Measurements from ENCODE around the gene ADGRD1. TPM values are rescaled to one million over a fixed set of nuclear protein-coding genes. Genes with fewer than 3 reads are reported as not detected.

ADGRD1 gene
- polyA plus RNA-seq, 1 experiment, result 68.5 TPM

DNA sequence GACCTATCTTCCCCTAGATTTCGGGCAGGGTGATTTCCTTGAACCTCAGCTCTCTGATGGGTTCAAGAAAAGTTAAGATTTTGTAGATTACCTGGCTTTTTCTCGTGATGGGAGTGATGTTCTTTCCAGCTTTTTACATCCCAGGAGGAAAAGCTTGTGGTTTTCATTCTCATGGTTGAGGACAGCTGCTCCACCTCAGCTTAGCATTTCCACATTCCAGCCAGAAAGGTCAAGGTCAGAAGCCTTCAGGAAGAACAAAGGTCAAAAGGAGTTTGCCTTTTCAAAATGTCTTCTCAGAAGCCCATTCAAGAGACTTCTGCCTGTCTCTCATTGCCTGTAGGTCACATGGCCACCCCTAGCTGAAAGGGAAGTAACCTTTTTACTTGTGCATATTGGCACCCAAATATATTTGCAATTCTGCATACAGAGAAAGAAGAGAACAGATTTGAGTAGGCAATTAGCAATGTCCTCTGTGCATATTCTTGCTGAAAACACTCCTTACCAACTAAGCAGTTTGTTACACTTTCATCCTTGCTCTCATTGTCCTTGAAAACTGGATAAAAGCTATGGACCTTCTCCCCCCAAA lies 6.6 kb upstream of the ADGRD1 start:
- Histone ChIP-seq H3K36me3 (ENCODE audit: control insufficient read depth, insufficient read depth, low read length) (no peaks in the 10 kb centered on the region), H3K27me3 (ENCODE audit: control insufficient read depth, insufficient read depth, low read length) (no peaks in the 10 kb centered on the region; the same call in 1 of the 2 replicates), H3K4me3 (ENCODE audit: low read depth, low read length) (no peak overlapping the region)
- ChIA-PET POLR2A (interaction anchor here (0.6 kb wide), 1 partner anchor 166 kb away, joined by 9 read pairs; no protein-coding TSS in a partner anchor), CTCF (no interaction called here)
- DNase-seq (ENCODE audit: low read depth), result no peak
- TF ChIP-seq, protein P1, sequence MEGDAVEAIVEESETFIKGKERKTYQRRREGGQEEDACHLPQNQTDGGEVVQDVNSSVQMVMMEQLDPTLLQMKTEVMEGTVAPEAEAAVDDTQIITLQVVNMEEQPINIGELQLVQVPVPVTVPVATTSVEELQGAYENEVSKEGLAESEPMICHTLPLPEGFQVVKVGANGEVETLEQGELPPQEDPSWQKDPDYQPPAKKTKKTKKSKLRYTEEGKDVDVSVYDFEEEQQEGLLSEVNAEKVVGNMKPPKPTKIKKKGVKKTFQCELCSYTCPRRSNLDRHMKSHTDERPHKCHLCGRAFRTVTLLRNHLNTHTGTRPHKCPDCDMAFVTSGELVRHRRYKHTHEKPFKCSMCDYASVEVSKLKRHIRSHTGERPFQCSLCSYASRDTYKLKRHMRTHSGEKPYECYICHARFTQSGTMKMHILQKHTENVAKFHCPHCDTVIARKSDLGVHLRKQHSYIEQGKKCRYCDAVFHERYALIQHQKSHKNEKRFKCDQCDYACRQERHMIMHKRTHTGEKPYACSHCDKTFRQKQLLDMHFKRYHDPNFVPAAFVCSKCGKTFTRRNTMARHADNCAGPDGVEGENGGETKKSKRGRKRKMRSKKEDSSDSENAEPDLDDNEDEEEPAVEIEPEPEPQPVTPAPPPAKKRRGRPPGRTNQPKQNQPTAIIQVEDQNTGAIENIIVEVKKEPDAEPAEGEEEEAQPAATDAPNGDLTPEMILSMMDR (IDR thresholded peaks at IDR 0.05; ENCODE audit: insufficient read depth, low read depth, low read length), result no peak

DNA sequence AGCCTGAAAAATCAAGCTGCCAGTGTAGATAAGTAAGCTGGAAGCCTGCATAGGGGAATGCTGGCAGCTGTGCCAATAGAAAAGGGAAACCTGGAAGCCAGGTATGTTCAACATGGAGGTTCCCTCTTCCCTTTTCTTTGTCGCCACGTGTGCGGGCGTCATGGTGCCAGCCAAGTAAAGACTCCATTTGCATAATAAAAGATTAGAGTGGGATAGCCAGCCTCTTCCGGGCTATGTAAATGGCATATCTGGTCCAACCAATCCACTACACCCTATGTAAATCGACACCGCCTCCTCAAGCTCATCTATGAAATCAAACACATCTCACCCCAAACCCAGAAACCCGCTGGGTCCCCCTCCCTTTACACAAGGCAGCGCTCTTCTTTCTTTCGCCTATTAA lies 5.6 kb upstream of the ADGRD1 start:
- no peak for DNase-seq (ENCODE audit: low read depth)
- H3K27me3 ChIP-seq (ENCODE audit: control insufficient read depth, insufficient read depth, low read length), result no peaks in the 10 kb centered on the region; the same call in 1 of the 2 replicates
- H3K4me3 ChIP-seq (ENCODE audit: low read depth, low read length), result no peak overlapping the region
- TF ChIP-seq, protein P1 (IDR thresholded peaks at IDR 0.05; ENCODE audit: insufficient read depth, low read depth, low read length), result no peak
- ChIA-PET POLR2A (no interaction called here), CTCF (interaction anchor here (3.4 kb wide), 1 partner anchor 9 kb away, joined by 14 read pairs; no protein-coding TSS in a partner anchor)
- no peaks in the 10 kb centered on the region for H3K36me3 ChIP-seq (ENCODE audit: control insufficient read depth, insufficient read depth, low read length)

DNA sequence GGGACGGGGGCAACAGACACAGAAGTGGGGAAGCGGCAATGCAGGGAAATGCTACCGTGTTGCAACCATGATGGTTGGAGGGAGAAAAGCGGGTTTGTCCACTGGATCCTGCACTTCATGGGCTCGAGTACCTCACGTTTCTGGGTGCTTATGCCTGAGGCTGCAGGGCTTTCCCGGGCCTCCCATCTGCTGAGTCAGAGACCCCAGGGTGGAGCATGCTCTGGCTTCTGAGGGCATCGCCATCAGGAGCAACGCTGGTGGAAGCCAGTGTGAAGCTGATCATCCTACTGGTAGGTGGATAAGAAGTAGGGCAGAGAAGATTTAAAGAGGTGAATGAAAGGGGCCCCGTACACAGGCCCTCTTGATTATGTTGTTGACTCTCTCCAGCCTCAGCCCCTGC lies 5.0 kb upstream of the ADGRD1 start:
- TF ChIP-seq, protein P1 (IDR thresholded peaks at IDR 0.05; ENCODE audit: insufficient read depth, low read depth, low read length), result no peak
- no peak overlapping the region for H3K4me3 ChIP-seq (ENCODE audit: low read depth, low read length)
- H3K36me3 ChIP-seq (ENCODE audit: control insufficient read depth, insufficient read depth, low read length), result no peaks in the 10 kb centered on the region
- ChIA-PET CTCF (interaction anchor here (3.4 kb wide), 1 partner anchor 9 kb away, joined by 14 read pairs; no protein-coding TSS in a partner anchor), POLR2A (no interaction called here)
- H3K27me3 ChIP-seq (ENCODE audit: control insufficient read depth, insufficient read depth, low read length), result no peaks in the 10 kb centered on the region; the same call in 1 of the 2 replicates
- DNase-seq (ENCODE audit: low read depth), result no peak

DNA sequence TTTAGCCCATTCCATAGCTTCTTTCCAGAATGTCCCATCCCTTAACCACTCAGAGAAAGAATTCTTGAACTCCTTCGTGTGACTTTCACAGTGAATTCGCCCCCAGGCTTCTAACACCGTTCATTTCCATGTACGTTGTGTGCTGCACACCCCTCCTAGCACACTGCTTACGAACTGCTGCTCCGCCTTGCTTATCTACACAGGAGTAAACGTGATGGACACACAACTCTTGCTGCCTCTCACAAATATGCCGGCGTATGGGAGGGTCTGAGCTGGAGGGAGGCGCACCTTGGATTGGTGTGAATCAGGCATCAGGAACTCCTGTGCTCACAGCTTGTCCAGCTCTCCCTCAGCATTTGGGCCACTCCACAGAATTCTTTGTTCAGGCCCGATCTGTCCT lies 3.9 kb upstream of the ADGRD1 start:
- no peaks in the 10 kb centered on the region for H3K36me3 ChIP-seq (ENCODE audit: control insufficient read depth, insufficient read depth, low read length)
- no peak overlapping the region for H3K4me3 ChIP-seq (ENCODE audit: low read depth, low read length)
- H3K27me3 ChIP-seq (ENCODE audit: control insufficient read depth, insufficient read depth, low read length), result no peaks in the 10 kb centered on the region; the same call in 1 of the 2 replicates
- CTCF ChIA-PET, result interaction anchor here (3.4 kb wide), 1 partner anchor 11 kb away, joined by 14 read pairs; no protein-coding TSS in a partner anchor
- TF ChIP-seq, protein P1 (IDR thresholded peaks at IDR 0.05; ENCODE audit: insufficient read depth, low read depth, low read length), result no peak
- POLR2A ChIA-PET, result no interaction called here
- no peak for DNase-seq (ENCODE audit: low read depth)

DNA sequence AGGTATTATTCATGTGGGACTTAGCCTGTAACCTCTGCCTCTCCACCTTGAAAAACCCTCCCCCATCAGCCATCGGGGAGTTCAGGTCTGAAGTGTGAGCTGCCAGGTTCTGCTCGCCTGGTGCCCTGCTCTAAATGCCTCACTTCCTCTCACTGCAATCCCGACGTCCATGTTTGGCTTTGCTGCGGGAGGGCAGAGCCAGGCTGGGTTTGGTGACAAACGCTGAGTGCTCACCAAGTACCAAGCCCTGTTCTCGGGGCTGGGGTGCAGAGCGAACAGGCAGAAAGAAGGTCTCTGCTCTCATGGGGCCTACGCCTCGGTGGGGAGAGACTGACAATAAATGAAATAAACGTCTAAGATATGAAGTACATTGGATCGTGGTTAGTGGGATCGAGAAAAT lies 2.1 kb upstream of the ADGRD1 start:
- POLR2A ChIA-PET, result no interaction called here

More for the DNA sequence above, 2.1 kb upstream of the ADGRD1 start:
- DNase-seq (ENCODE audit: low read depth), result no peak
- CTCF ChIA-PET, result no interaction called here
- TF ChIP-seq, protein P1 (IDR thresholded peaks at IDR 0.05; ENCODE audit: insufficient read depth, low read depth, low read length), result no peak
- no peaks in the 10 kb centered on the region for H3K36me3 ChIP-seq (ENCODE audit: control insufficient read depth, insufficient read depth, low read length)
- no peak overlapping the region for H3K4me3 ChIP-seq (ENCODE audit: low read depth, low read length)
- H3K27me3 ChIP-seq (ENCODE audit: control insufficient read depth, insufficient read depth, low read length), result no peaks in the 10 kb centered on the region; the same call in 1 of the 2 replicates
